Measurements from ENCODE around the gene PTMA.
"Not testable (repeated sequence)": the region's sequence is repeated elsewhere in the genome, so short reads cannot be mapped to it uniquely, and the experiment has no call there.

Gene PTMA

DNA sequence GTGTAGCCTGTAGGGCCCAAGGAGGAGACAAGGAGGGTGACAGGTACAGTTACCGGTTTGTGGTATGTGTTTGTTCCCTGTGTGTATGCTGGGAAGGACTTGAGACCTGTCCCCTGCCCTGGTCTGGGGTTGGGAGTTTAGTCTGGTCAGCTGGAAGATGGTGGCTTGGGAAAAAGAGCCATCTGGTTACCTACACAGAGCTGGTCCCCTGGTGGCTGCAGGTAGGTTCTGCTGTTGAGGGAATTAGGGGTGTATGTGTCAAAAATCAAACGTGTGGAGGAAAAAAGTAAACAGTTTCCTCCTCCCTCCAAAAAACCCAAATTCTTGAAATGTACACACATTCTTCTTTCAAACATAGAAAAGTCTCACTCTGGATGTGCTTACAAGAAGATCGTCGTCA is 24.3 kb downstream of the PTMA start:
- no peak overlapping the region for H3K4me3 ChIP-seq (ENCODE audit: low read depth, low read length)
- TF ChIP-seq, protein P1, sequence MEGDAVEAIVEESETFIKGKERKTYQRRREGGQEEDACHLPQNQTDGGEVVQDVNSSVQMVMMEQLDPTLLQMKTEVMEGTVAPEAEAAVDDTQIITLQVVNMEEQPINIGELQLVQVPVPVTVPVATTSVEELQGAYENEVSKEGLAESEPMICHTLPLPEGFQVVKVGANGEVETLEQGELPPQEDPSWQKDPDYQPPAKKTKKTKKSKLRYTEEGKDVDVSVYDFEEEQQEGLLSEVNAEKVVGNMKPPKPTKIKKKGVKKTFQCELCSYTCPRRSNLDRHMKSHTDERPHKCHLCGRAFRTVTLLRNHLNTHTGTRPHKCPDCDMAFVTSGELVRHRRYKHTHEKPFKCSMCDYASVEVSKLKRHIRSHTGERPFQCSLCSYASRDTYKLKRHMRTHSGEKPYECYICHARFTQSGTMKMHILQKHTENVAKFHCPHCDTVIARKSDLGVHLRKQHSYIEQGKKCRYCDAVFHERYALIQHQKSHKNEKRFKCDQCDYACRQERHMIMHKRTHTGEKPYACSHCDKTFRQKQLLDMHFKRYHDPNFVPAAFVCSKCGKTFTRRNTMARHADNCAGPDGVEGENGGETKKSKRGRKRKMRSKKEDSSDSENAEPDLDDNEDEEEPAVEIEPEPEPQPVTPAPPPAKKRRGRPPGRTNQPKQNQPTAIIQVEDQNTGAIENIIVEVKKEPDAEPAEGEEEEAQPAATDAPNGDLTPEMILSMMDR (IDR thresholded peaks at IDR 0.05; ENCODE audit: borderline replicate concordance, insufficient read depth, low read depth, low read length), result peak; percentile 31; the same call in 1 of the 2 replicates

DNA sequence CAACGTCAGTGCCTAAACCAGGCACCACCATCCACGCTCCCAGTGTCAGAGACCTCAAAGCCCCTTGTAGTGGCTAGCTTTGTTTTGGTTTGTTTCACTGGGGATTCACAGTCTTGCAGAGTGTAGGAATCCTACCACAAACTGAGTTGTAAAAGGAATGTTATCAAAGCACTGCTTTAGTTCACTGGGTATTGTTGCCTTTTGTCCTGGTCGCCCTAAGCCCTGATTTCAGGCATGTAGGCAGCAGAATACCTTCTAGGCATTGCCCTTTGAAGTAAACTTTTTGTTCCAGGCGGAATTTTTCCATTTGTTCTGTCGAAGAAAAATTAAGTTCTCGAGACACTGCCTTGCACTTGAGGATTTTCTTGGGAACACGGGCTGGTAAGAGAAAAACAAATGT is 29.4 kb downstream of the PTMA start:
- no peak overlapping the region for H3K4me3 ChIP-seq (ENCODE audit: low read depth, low read length)
- TF ChIP-seq, protein P1 (IDR thresholded peaks at IDR 0.05; ENCODE audit: borderline replicate concordance, insufficient read depth, low read depth, low read length), result no peak

DNA sequence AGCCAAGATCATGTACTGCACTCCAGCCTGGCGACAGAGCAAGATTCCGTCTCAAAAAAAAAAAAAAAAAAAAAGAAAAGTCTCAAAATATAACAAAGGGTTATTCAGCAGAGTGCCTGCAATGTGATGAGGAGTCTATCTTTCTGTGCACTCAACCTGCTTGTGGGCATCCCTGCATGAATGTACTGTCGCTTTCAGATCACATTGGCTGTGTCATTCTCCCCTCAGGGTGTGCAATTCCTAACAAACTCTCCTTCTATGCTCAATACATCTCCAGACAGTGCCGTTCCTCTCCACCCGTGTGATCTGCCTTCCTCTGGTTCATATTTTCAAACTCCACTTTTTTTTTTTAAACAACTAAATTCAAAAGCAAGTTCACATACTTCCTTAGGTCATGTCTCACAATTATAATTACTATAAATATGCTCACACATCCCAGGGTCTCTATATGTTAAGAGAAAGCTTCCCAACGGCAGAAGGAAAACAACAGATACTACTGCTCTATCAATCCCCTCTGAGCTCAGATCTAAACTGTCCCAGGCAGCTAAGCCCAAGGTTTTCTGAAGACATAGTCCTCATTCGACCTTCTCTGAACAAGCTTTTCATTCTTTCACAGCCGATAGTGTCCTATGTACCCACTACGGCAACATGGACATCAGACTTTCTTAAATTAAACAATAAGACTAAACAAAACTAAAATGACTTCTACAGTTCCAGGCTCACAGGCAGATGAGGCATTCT is 35.2 kb downstream of the PTMA start:
- TF ChIP-seq, protein P1 (IDR thresholded peaks at IDR 0.05; ENCODE audit: borderline replicate concordance, insufficient read depth, low read depth, low read length), result no peak
- no peak overlapping the region for H3K4me3 ChIP-seq (ENCODE audit: low read depth, low read length)

DNA sequence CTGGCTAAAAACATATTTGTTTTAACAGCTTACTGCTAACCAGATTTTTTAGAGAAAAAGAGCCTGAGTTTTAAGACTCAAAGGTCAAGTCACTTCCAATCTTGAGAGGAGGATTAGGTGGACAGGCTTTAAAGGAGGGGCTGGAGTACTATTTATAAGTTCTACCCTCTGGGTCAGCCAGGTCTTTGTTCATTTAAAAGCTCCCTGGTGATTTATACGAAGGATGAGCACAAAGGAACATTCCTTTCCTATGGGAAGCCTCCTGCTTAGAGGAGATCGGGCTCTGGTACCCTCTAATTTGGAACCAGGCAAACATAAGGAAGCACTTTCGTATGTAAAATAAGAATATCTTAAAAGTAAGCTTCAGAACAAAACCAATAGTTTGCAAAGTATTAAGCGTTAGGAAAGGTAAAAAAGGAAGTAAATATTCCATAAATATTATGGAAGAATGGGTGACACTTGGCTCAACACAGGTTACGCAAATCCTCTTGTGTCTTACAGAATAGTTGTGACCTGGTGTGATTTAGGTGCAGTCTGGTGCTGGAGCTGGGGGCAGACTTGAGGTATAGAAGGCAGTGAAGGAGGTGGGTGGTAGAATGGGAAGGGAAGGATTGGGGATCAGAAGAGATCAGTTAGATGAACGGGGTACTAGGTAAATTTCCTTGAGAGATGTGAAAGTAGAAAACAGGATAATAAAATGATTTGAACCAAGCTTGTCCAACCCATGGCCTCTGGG is 37.1 kb downstream of the PTMA start:
- H3K4me3 ChIP-seq (ENCODE audit: low read depth, low read length), result no peak overlapping the region
- TF ChIP-seq, protein P1 (IDR thresholded peaks at IDR 0.05; ENCODE audit: borderline replicate concordance, insufficient read depth, low read depth, low read length), result no peak

DNA sequence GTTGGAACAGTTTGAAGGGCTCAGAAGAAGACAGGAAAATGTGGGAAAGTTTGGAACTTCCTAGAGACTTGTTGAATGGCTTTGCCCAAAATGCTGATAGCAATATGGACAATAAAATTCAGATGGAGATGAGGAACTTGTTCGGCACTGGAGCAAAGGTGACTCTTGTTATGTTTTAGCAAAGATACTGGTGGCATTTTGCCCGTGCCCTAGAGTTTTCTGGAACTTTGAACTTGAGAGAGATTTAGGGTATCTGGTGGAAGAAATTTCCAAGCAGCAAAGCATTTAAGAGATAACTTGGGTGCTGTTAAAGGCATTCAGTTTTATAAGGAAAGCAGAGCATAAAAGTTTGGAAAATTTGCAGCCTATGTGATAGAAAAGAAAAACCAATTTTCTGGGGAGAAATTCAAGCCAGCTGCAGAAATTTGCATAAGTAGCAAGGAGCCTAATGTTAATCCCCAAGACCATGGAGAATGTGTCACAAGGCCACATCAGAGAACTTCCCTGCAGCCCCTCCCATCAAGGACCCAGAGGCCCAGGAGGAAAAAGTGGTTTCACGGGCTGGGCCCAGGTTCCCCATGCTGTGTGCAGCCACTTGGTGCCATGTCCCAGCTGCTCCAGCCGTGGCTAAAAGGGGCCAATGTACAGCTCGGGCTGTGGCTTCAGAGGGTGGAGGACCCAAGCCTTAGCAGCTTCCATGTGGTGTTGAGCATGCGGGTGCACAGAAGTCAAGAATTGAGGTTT is 40.0 kb downstream of the PTMA start:
- not testable (repeated sequence) for H3K4me3 ChIP-seq (ENCODE audit: low read depth, low read length)

DNA sequence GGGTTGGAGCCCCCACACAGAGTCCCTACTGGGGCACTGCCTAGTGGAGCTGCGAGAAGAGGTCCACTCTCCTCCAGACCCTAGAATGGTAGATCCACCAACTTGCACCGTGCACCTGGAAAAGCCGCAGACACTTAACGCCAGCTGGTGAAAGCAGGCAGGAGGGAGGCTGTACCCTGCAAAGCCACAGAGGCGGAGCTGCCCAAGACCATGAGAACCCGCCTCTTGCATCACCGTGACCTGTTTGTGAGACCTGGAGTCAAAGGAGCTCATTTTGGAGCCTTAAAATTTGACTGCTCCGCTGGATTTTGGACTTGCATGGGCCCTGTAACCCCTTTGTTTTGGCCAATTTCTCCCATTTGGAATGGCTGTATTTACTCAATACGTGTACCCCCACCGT is 40.7 kb downstream of the PTMA start:
- H3K4me3 ChIP-seq (ENCODE audit: low read depth, low read length), result not testable (repeated sequence)

- H3K4me3 ChIP-seq (ENCODE audit: low read depth, low read length), result no peak overlapping the region
- TF ChIP-seq, protein P1 (IDR thresholded peaks at IDR 0.05; ENCODE audit: borderline replicate concordance, insufficient read depth, low read depth, low read length), result no peak
Observed at GRCh38 chr2:231751042-231751815, 42.9 kb downstream of the PTMA start.
